Superior temporal gyrus (tissue), 1 donor: ENCODE results near the gene PITPNM3.

ENCODE experiments used
- DNase-seq: peaks from one replicate; pipeline ENCODE4 v3.0.0-alpha.2; 2016; ENCODE audit errors: extremely low spot score

PITPNM3 gene

GRCh38 chr17:6462692-6463091, 93.7 kb downstream of the PITPNM3 start:
- no peak for DNase-seq

- no peak for DNase-seq
Measured at GRCh38 chr17:6461792-6462524, 94.4 kb downstream of the PITPNM3 start.

- DNase-seq = no peak
Measured at GRCh38 chr17:6461246-6461645, 95.1 kb downstream of the PITPNM3 start.

- DNase-seq = no peak
Measured at GRCh38 chr17:6460531-6461161, 95.7 kb downstream of the PITPNM3 start.

DNA sequence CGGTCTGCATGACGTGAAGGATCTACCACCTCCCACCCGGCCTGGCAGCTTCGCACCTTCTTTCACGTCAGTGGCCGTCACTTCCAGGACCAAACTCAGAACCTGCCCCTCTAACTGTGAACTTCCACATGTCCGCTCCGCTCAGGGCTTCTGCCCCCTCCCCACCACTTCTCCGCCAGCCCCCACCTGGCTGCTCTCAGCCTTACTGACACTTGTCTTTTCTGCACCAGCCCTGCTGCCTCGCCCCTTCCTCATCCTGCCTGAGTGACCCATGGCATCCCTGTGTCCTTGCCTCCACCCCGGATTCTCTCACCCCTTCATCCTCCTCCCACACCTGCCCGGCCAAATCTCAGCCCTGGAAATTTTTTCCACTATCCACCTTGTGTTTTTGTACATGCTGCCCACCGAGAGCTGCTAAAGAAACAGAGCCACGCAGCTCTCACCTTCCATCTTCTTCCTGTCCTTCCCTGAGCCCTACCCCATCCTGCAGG, 97.8 kb downstream of the PITPNM3 start:
- no peak for DNase-seq

- no peak for DNase-seq
Measured at GRCh38 chr17:6457688-6458459, 98.5 kb downstream of the PITPNM3 start.

- DNase-seq = no peak
Measured at GRCh38 chr17:6456914-6457687, 99.3 kb downstream of the PITPNM3 start.

DNA sequence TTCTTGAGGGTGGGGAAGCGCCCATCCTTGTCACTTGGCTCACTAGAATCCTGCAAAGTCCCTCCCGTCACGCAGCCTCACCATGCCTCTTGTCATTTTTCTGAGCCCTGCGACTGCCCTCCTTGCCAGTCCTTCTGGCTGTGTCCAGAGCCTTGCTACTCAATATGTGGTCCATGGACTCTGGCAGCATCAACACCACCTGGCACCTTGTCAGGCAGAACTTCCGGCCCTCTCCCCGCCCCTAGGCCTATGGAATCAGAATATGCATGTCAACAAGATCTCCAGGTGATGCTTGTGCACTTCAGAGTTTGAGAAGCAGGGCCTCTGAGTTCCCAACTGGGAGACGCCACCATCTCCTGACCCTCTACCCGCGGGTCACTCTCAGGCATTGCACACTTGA, 100.0 kb downstream of the PITPNM3 start:
- no peak for DNase-seq

DNA sequence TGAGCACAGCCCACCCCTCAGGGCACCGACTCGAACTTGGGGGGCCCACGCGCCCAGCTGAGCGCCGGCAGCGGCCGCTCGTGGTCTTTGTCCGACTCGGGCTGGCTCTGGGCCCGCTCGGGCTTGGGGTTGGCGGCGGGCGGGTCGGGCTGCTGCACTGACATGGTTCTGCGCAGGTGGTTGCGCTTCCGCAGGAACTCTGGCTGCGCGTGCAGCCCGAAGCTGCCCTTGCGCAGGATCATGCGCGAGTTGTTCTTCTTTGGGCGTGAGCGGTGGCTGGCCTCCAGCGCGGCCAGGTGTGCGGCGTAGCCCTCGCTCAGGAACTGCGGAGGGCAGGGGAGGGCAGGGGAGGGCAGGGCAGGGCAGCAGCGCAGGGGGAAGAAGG, 101.0 kb downstream of the PITPNM3 start:
- no peak for DNase-seq

GRCh38 chr17:6454495-6455320, 101.6 kb downstream of the PITPNM3 start:
- no peak for DNase-seq

GRCh38 chr17:6453279-6454024, 102.9 kb downstream of the PITPNM3 start:
- no peak for DNase-seq

GRCh38 chr17:6452471-6453266, 103.7 kb downstream of the PITPNM3 start:
- no peak for DNase-seq

DNA sequence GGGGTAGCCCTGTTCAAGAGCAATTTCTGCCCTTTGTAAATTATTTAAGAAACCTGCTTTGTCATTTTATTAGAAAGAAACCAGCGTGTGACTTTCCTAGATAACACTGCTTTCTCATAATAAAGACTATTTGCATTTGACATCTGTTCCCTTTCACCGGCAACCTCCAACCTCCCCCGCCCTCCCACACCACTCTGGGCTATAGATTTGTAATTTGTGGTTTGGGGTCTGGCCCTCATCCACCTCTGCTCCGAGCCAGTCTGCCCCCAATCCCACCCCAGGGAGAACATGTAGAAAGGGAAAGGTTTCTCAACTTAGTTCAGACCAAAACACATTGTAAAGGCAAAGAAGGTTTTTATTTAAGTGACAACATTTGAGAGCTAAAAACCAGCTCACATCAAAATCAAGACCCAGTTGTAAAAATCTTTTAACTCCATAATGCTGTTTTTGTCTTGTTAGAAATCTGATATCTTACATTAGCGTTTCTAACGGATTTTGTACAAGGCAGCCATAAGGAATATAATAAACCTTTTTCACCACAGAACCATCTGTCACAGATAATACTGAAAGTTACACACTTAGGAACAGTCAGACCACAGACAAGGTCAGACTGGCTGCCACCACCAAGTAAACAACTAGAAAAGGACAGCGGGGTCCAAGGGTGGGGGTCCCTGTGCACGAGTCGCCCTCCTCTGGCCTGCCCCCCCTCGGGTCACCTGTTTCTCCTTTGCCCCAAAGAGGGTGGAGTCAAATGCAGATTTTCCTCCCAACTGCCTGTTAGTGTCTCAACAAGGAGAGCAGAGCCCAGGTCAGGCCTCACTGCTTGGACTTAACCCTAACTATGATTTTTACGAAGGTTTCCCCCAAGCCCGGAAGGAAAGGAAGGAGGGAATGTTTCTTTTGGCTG, 105.2 kb downstream of the PITPNM3 start:
- DNase-seq = no peak

DNA sequence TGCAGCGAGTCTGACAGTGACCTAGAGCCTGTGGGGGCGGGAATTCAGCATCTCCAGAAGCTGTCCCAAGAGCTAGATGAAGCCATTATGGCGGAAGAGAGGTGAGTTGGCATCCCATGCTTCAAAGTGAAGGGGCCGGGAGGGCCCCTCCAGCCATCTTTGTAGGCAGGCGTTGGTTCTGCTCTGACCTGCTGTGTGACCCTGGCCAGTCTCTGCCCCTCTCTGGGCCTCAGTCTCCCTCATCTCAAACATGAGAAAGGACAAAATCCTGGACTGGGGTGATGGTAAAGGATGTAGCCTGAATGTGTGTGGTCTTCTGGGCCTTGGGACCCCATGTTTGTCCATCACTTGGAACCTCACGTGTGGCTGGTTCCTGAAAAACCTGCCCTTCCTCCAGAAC, 107.0 kb downstream of the PITPNM3 start:
- DNase-seq = no peak

DNA sequence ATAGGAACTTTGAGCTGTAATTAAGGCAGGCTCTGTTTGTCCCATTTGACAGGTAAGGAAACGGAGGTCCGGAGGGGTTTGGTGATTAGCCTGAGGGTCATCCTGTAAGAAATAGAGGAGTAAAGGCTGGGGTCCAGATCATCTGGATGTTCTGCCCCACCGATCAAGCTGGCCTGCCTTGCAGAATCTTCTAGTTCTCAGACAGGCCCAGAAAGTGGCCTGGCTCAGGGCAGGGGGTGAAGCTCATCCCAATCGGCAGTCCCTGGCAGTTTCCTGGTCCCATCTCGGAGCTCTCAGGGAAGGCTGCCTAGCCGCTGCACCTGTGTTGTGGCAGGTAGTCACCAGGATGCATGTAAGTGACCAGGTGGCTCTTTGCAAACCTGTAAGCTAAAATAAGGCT, 107.9 kb downstream of the PITPNM3 start:
- no peak for DNase-seq

DNA sequence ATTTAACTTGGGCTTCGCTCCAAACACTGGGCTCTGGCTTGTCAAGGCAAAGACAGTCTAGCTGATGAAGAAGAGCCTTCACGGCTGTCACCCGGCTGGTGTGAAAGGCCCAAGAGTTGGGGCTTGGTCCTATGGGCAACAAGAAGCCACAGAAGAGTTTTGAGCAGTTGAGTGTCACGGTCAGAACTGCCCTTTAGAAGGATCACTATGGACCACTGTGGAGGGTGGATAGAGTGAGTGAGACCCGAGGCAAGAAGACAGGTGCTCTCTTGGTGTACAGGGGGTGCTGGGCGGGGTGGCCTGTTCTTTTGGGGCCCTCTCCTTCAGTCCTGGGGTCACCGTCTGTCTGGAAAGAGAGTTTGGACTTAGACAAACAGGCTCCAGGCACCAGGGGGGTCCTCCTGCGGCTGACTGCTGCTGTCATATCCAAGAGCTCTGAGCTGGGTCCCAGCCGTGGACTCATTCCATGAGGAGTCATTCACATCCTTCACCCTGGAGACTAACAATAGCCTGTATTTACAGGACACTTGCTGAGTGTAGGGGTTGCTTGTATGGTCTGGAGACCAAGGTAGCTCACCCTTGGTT, 109.7 kb downstream of the PITPNM3 start:
- no peak for DNase-seq

DNA sequence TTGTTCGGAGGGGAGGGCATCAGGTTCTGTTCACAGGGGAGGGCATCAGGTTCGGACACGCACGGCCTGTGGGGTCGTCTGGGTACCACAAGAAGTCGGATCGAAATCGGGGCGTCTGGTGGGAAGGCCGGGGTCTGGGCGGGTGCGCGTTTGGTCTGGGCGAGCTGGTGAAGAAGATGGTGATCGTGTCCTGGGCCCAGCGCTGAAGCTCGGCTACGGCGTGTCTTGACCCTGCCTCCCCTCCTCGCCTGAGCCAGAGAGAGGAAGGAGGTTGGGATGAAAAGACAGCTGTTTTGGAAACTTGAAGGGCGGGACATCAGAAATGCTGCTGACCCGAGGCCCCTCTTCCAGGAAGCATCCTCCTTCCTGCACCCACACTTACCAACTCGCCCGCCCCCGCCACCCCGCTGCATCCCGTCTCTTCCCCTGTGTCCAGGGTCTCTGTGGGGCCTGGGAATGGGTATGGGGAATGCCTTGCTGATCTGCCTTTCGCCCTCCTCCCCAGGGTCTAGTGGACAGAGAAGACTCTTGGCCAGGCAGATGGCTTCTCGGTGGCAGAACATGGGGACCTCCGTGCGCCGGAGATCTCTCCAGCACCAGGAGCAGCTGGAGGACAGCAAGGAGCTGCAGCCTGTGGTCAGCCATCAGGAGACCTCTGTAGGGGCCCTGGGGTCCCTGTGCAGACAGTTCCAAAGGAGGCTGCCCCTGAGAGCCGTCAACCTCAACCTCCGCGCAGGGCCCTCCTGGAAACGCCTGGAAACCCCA, 111.6 kb downstream of the PITPNM3 start:
- DNase-seq = no peak
